Measurements from ENCODE around the gene CC2D1A. TPM values are rescaled to one million over a fixed set of nuclear protein-coding genes. Genes with fewer than 3 reads are reported as not detected.
"Not testable (repeated sequence)": the region's sequence is repeated elsewhere in the genome, so short reads cannot be mapped to it uniquely, and the experiment has no call there.

CC2D1A gene
- total RNA-seq, 2 donors from 2014 or later, result 39.4 to 44.7 TPM

- peaks cover 10% of the 10 kb centered on the region for H3K4me1 Mint-ChIP-seq (ENCODE audit: low read depth)
- no peak for ATAC-seq (replicated peaks in 1 of 2)
- no peaks in the 10 kb centered on the region for H3K36me3 Mint-ChIP-seq (ENCODE audit: insufficient read depth in 2 of 2)
- no peak for DNase-seq
- H3K27ac Mint-ChIP-seq, result no peak overlapping the region
- no peaks in the 10 kb centered on the region for H3K27me3 Mint-ChIP-seq (ENCODE audit: low read depth)
- H3K9me3 Mint-ChIP-seq, result no peaks in the 10 kb centered on the region
- no peak overlapping the region for H3K4me3 Mint-ChIP-seq
Measured at GRCh38 chr19:13899912-13900584, 6.0 kb upstream of the CC2D1A start.

GRCh38 chr19:13902993-13903555, 2.9 kb upstream of the CC2D1A start:
- H3K9me3 Mint-ChIP-seq, result no peaks in the 10 kb centered on the region
- no peaks in the 10 kb centered on the region for H3K36me3 Mint-ChIP-seq (ENCODE audit: insufficient read depth in 2 of 2)
- no peak for ATAC-seq (replicated peaks in 1 of 2)
- no peaks in the 10 kb centered on the region for H3K27me3 Mint-ChIP-seq (ENCODE audit: low read depth)
- no peak overlapping the region for H3K4me3 Mint-ChIP-seq
- DNase-seq, result peak; percentile 35 to 39
- no peak overlapping the region for H3K27ac Mint-ChIP-seq
- H3K4me1 Mint-ChIP-seq (ENCODE audit: low read depth), result peaks cover 31% of the 10 kb centered on the region

DNA sequence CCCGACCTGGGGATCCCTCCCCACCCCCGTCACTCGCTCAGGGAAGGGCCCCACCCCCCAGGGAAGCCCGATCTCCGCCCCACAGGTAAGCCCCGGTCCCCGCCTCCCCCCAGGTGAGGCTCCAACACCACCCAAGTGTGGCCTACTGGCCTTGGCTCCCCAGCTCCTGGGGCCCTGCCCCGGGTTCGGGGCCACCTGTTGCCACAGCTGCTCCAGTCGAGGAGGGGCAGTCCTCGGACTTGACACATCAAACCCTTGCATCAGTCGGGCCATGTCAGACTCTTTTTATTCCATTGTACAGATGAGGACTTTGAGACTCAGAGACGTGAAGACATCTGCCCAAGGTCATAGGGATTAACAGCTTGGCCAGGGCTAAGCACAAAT, 512 bp downstream of the CC2D1A start:
- H3K4me3 Mint-ChIP-seq, result peak overlapping the region; percentile 90 to 93
- peaks cover 31% of the 10 kb centered on the region for H3K4me1 Mint-ChIP-seq (ENCODE audit: low read depth)
- ATAC-seq (replicated peaks in 1 of 2), result peak; percentile 20 to 21
- H3K27ac Mint-ChIP-seq, result peak overlapping the region; percentile 80
- H3K36me3 Mint-ChIP-seq (ENCODE audit: insufficient read depth in 2 of 2), result peaks cover 0 to 2% of the 10 kb centered on the region in 2 donors
- H3K27me3 Mint-ChIP-seq (ENCODE audit: low read depth), result no peaks in the 10 kb centered on the region
- DNase-seq, result no peak
- no peaks in the 10 kb centered on the region for H3K9me3 Mint-ChIP-seq

DNA sequence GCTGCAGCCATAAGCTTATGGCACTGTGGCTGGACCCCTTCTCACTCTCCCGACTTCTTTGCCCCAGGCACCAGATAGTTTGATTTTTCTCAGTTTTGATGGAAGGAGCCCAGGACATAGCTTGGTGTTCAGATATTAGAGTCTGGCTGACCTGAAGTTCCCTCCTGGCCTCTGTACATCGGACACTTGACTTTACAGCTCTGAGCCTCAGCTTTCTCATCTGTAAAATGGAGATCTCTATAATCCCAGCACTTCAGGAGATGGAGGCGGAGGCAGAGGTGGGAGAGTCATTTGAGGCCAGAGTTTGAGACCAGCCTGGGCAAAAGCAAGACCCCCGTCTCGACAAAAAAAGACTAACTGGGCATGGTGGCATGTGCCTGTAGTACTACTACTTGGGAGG, 909 bp downstream of the CC2D1A start:
- H3K36me3 Mint-ChIP-seq (ENCODE audit: insufficient read depth in 2 of 2), result peaks cover 2% of the 10 kb centered on the region in 2 donors
- no peak for DNase-seq
- no peak for ATAC-seq (replicated peaks in 1 of 2)
- H3K27me3 Mint-ChIP-seq (ENCODE audit: low read depth), result no peaks in the 10 kb centered on the region
- H3K27ac Mint-ChIP-seq, result peak overlapping the region; percentile 80
- H3K4me1 Mint-ChIP-seq (ENCODE audit: low read depth), result peaks cover 31% of the 10 kb centered on the region
- peak overlapping the region; percentile 90 to 93 for H3K4me3 Mint-ChIP-seq
- H3K9me3 Mint-ChIP-seq, result no peaks in the 10 kb centered on the region

GRCh38 chr19:13908674-13909073, 2.7 kb downstream of the CC2D1A start:
- Mint-ChIP-seq H3K4me3 (no peak overlapping the region), H3K36me3 (ENCODE audit: insufficient read depth in 2 of 2) (peaks cover 2 to 4% of the 10 kb centered on the region in 2 donors), H3K4me1 (ENCODE audit: low read depth) (peaks cover 31% of the 10 kb centered on the region), H3K27me3 (ENCODE audit: low read depth) (no peaks in the 10 kb centered on the region), H3K9me3 (no peaks in the 10 kb centered on the region), H3K27ac (no peak overlapping the region)
- ATAC-seq (replicated peaks in 1 of 2) (no peak), DNase-seq (no peak)

DNA sequence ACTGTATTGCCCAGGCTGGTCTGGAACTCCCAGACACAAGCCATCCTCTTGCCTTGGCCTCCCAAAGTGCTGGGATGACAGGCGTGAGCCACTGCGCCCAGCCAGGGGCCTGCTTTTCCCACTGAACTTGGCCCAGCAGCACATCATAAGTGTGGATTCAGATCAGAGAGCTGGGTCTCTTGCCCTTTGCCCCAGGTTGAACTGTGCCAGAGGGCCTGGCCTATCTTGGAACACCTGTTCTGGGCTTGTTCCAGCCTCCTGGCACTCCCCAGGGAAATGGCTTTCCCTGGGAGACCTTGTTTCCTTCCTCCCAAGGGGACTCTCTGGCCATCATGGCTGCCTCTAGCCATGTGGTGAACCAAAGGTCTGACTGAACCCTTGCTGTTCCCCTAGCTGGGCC, 3.4 kb downstream of the CC2D1A start:
- Mint-ChIP-seq H3K27ac (no peak overlapping the region), H3K27me3 (ENCODE audit: low read depth) (no peaks in the 10 kb centered on the region)

GRCh38 chr19:13913352-13913751, 7.4 kb downstream of the CC2D1A start:
- H3K36me3 Mint-ChIP-seq (ENCODE audit: insufficient read depth in 2 of 2), result peaks cover 2 to 6% of the 10 kb centered on the region in 2 donors
- no peaks in the 10 kb centered on the region for H3K4me1 Mint-ChIP-seq (ENCODE audit: low read depth)
- no peaks in the 10 kb centered on the region for H3K9me3 Mint-ChIP-seq
- H3K4me3 Mint-ChIP-seq, result no peak overlapping the region
- ATAC-seq (replicated peaks in 1 of 2), result no peak
- no peak for DNase-seq
- no peaks in the 10 kb centered on the region for H3K27me3 Mint-ChIP-seq (ENCODE audit: low read depth)
- H3K27ac Mint-ChIP-seq, result no peak overlapping the region

More for the DNA sequence above, 3.4 kb downstream of the CC2D1A start:
- peaks cover 2 to 4% of the 10 kb centered on the region in 2 donors for H3K36me3 Mint-ChIP-seq (ENCODE audit: insufficient read depth in 2 of 2)
- H3K9me3 Mint-ChIP-seq, result no peaks in the 10 kb centered on the region
- peaks cover 27% of the 10 kb centered on the region for H3K4me1 Mint-ChIP-seq (ENCODE audit: low read depth)
- ATAC-seq (replicated peaks in 1 of 2) (no peak), DNase-seq (no peak)
- no peak overlapping the region for H3K4me3 Mint-ChIP-seq

DNA sequence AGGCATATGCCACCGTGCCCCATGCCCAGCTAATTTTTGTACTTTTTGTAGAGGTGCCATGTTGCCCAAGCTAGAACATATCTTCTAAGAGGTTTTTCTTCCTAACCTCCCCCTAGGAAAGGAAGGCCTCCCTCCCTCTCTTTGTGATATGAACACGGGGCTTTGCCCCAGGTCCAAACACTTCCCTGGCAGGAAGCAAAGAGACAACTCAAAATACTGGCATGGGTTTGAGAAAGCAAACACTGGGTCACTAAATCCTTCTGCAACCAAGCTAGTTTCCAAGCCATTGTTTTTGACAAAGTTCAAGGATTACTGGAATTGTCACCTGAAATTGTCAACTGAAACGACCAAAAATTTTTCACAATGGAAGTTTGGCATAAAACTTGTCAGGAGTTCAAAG, 8.8 kb downstream of the CC2D1A start:
- peaks cover 2 to 6% of the 10 kb centered on the region in 2 donors for H3K36me3 Mint-ChIP-seq (ENCODE audit: insufficient read depth in 2 of 2)
- no peak for DNase-seq
- H3K27me3 Mint-ChIP-seq (ENCODE audit: low read depth), result no peaks in the 10 kb centered on the region
- no peak overlapping the region for H3K4me3 Mint-ChIP-seq
- no peak overlapping the region for H3K27ac Mint-ChIP-seq
- ATAC-seq (replicated peaks in 1 of 2), result no peak
- H3K4me1 Mint-ChIP-seq (ENCODE audit: low read depth), result no peaks in the 10 kb centered on the region
- no peaks in the 10 kb centered on the region for H3K9me3 Mint-ChIP-seq

DNA sequence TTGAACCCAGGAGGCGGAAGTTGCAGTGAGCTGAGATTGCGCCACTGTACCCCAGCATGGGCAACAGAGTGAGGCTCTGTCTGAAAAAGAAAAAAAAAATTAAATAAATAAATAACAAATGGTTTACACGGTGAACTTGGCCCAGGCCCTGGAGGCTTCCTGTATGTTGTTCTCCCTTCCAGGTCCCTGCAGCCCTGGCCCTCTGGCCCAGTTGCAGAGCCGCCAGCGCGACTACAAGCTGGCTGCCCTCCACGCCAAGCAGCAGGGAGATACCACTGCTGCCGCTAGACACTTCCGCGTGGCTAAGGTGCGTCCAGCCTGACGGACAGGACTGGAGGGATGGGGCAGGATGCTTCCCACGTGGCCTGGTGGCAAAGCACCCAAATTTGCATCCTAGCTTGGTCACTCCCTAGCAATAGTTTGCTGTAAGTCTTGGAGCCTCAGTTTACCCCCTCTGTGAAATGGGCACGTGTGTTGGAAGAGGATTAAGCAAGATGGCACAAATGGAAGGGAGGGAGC, 11.9 kb downstream of the CC2D1A start:
- no peak overlapping the region for H3K4me3 Mint-ChIP-seq
- ATAC-seq (replicated peaks in 1 of 2) (no peak), DNase-seq (no peak)
- H3K27me3 Mint-ChIP-seq (ENCODE audit: low read depth), result no peaks in the 10 kb centered on the region
- no peak overlapping the region for H3K27ac Mint-ChIP-seq
- peaks cover 9 to 25% of the 10 kb centered on the region in 2 donors for H3K36me3 Mint-ChIP-seq (ENCODE audit: insufficient read depth in 2 of 2)
- peaks cover 4% of the 10 kb centered on the region for H3K4me1 Mint-ChIP-seq (ENCODE audit: low read depth)
- H3K9me3 Mint-ChIP-seq, result peaks cover 0 to 3% of the 10 kb centered on the region in 2 donors

DNA sequence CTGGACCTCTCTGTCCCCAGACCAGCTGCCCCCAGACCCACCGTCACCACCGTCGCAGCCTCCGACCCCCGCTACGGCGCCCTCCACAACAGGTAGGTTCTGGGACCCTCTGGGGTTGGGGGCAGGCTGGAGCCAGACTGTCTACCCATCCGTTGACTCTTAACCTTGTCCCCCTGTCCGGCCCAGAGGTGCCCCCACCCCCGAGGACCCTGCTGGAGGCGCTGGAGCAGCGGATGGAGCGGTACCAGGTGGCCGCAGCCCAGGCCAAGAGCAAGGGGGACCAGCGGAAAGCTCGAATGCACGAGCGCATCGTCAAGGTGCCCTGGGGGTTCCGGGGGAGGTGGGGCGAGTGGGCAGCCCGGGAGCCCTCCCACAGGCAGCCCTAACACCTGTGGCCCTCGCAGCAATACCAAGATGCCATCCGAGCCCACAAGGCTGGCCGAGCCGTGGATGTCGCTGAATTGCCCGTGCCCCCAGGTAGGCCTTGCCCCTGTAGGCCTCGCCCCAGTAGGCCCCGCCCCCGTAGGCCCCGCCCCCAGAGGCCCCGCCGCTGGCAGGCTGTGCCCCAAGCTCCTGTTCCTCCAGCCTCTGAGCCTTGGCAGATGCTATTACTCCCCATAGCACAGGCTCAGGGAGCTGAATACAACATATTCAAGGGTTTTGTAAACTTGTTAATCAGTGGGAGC, 12.9 kb downstream of the CC2D1A start:
- Mint-ChIP-seq H3K27me3 (ENCODE audit: low read depth) (no peaks in the 10 kb centered on the region), H3K4me1 (ENCODE audit: low read depth) (peaks cover 4% of the 10 kb centered on the region), H3K4me3 (no peak overlapping the region), H3K36me3 (ENCODE audit: insufficient read depth in 2 of 2) (peaks cover 10 to 29% of the 10 kb centered on the region in 2 donors), H3K27ac (no peak overlapping the region), H3K9me3 (peaks cover 0 to 3% of the 10 kb centered on the region in 2 donors)
- DNase-seq (no peak), ATAC-seq (replicated peaks in 1 of 2) (no peak)

DNA sequence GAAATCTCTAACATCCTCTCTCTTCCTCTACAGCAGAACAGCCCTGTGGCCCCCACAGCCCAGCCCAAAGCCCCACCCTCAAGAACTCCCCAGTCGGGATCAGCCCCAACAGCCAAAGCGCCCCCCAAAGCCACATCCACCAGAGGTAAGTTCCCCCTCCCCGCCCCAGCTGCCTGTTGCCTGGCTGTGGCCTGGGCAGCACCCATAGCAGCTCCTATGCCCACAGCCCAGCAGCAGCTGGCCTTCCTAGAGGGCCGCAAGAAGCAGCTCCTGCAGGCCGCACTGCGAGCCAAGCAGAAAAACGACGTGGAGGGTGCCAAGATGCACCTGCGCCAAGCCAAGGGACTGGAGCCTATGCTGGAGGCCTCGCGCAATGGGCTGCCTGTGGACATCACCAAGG, 14.5 kb downstream of the CC2D1A start:
- Mint-ChIP-seq H3K36me3 (ENCODE audit: insufficient read depth in 2 of 2) (peaks cover 10 to 31% of the 10 kb centered on the region in 2 donors), H3K9me3 (peaks cover 0 to 3% of the 10 kb centered on the region in 2 donors), H3K27me3 (ENCODE audit: low read depth) (no peaks in the 10 kb centered on the region), H3K4me1 (ENCODE audit: low read depth) (peaks cover 4% of the 10 kb centered on the region), H3K27ac (no peak overlapping the region), H3K4me3 (no peak overlapping the region)
- DNase-seq (no peak), ATAC-seq (replicated peaks in 1 of 2) (no peak)

- no peak overlapping the region for H3K27ac Mint-ChIP-seq
- H3K36me3 Mint-ChIP-seq (ENCODE audit: insufficient read depth in 2 of 2), result peaks cover 12 to 31% of the 10 kb centered on the region in 2 donors
- no peaks in the 10 kb centered on the region for H3K27me3 Mint-ChIP-seq (ENCODE audit: low read depth)
- no peak overlapping the region for H3K4me3 Mint-ChIP-seq
- peak; percentile 90 to 91 for ATAC-seq (replicated peaks in 1 of 2)
- peaks cover 0 to 3% of the 10 kb centered on the region in 2 donors for H3K9me3 Mint-ChIP-seq
- H3K4me1 Mint-ChIP-seq (ENCODE audit: low read depth), result peaks cover 4% of the 10 kb centered on the region
- peak; percentile 38 to 49 for DNase-seq
Measured at GRCh38 chr19:13920940-13921747, 15.1 kb downstream of the CC2D1A start.

GRCh38 chr19:13922118-13922517, 16.1 kb downstream of the CC2D1A start:
- H3K27ac Mint-ChIP-seq; ATAC-seq (replicated peaks in 1 of 2); H3K4me1 Mint-ChIP-seq (ENCODE audit: low read depth); H3K9me3 Mint-ChIP-seq; DNase-seq; H3K27me3 Mint-ChIP-seq (ENCODE audit: low read depth); H3K4me3 Mint-ChIP-seq: not testable (repeated sequence)
- peaks cover 12 to 31% of the 10 kb centered on the region in 2 donors for H3K36me3 Mint-ChIP-seq (ENCODE audit: insufficient read depth in 2 of 2)

Data from activated T-cell treated with anti-CD3 and anti-CD28 coated beads, Interleukin-2, amount 50 U/mL, for 72 hours (primary cell).